ENCODE results near the gene YLPM1. TPM values are rescaled to one million over a fixed set of nuclear protein-coding genes. Genes with fewer than 3 reads are reported as not detected.

YLPM1 gene
- total and polyA plus RNA-seq, 4 donors: 11.8 to 79.9 (median 39.2) TPM

Other genes starting within 250 kb of the YLPM1 start
- gene LTBP2, start 151.1 kb upstream of the YLPM1 start, total RNA-seq: 100 to 1,000 TPM; 209 to 363 TPM
- 100 to 1,000 TPM in 1 of 2 donors, 10 to 100 TPM in 1; 40.4 to 247 TPM for gene LTBP2, start 151.1 kb upstream of the YLPM1 start, polyA plus RNA-seq
- gene AREL1, start 50.2 kb upstream of the YLPM1 start, total RNA-seq: 10 to 100 TPM; 32.7 to 35.7 TPM
- gene AREL1, start 50.2 kb upstream of the YLPM1 start, polyA plus RNA-seq: 10 to 100 TPM in 1 of 2 donors, 1 to 10 TPM in 1; 3.9 to 11.1 TPM
- 10 to 100 TPM; 40.8 to 42.4 TPM for gene FCF1, start 50.2 kb upstream of the YLPM1 start, total RNA-seq
- 10 to 100 TPM; 22.6 to 25.9 TPM for gene FCF1, start 50.2 kb upstream of the YLPM1 start, polyA plus RNA-seq
- not detected for gene PROX2, start 112.8 kb downstream of the YLPM1 start, total RNA-seq
- gene PROX2, start 112.8 kb downstream of the YLPM1 start, polyA plus RNA-seq: not detected
- 10 to 100 TPM; 76.1 to 80.3 TPM for gene DLST, start 118.6 kb downstream of the YLPM1 start, total RNA-seq
- 10 to 100 TPM; 34.7 to 69.4 TPM for gene DLST, start 118.6 kb downstream of the YLPM1 start, polyA plus RNA-seq
- gene RPS6KL1, start 159.9 kb downstream of the YLPM1 start, total RNA-seq: 10 to 100 TPM; 12.6 to 17.3 TPM
- gene RPS6KL1, start 159.9 kb downstream of the YLPM1 start, polyA plus RNA-seq: 10 to 100 TPM in 1 of 2 donors, 1 to 10 TPM in 1; 3.3 to 13.8 TPM
- gene PGF, start 192.3 kb downstream of the YLPM1 start, total RNA-seq: 10 to 100 TPM; 29.1 to 33.7 TPM
- 10 to 100 TPM in 1 of 2 donors, 1 to 10 TPM in 1; 7.6 to 16.3 TPM for gene PGF, start 192.3 kb downstream of the YLPM1 start, polyA plus RNA-seq
- gene EIF2B2, start 239.6 kb downstream of the YLPM1 start, total RNA-seq: 10 to 100 TPM; 37.4 to 39.8 TPM
- 10 to 100 TPM in 1 of 2 donors, 1 to 10 TPM in 1; 9.5 to 34.8 TPM for gene EIF2B2, start 239.6 kb downstream of the YLPM1 start, polyA plus RNA-seq